Transverse colon (tissue), 3 donors: ENCODE data around the gene UBAP2.

Experiments used
- CTCF ChIP-seq, 5 experiments: fragments of 200-600 bp in 3 of 5; fragments of 450-650 bp in 2 of 5; sonication (generic) in 3 of 5; IDR thresholded peaks; 1 replicate in 2 of 5; 2 replicates in 3 of 5; pipeline ENCODE4 v1.5.1; 2016 to 2017; ENCODE audit warnings: antibody characterized with exemption in 5 of 5, inconsistent platforms in 3 of 5, mild to moderate bottlenecking in 2 of 5, moderate library complexity in 1 of 5
- POLR2A ChIP-seq: fragments of 450-650 bp; IDR thresholded peaks from one replicate; pipeline ENCODE4 v1.6.1; 2016; ENCODE audit warnings: antibody characterized with exemption, mild to moderate bottlenecking, moderate library complexity

- TF ChIP-seq CTCF (IDR thresholded peaks at IDR 0.05): no peak
- TF ChIP-seq POLR2A: no peak
Observed at GRCh38 chr9:33942471-33943083, 106.1 kb downstream of the UBAP2 start.
